ENCODE results near the gene FXYD5.
"Not testable (repeated sequence)": the region's sequence is repeated elsewhere in the genome, so short reads cannot be mapped to it uniquely, and the experiment has no call there.

FXYD5 gene

GRCh38 chr19:35140207-35140961 is 14.2 kb upstream of the FXYD5 start:
- DNase-seq, result no peak

GRCh38 chr19:35140962-35141836 is 13.3 kb upstream of the FXYD5 start:
- DNase-seq, result peak; percentile 98

DNA sequence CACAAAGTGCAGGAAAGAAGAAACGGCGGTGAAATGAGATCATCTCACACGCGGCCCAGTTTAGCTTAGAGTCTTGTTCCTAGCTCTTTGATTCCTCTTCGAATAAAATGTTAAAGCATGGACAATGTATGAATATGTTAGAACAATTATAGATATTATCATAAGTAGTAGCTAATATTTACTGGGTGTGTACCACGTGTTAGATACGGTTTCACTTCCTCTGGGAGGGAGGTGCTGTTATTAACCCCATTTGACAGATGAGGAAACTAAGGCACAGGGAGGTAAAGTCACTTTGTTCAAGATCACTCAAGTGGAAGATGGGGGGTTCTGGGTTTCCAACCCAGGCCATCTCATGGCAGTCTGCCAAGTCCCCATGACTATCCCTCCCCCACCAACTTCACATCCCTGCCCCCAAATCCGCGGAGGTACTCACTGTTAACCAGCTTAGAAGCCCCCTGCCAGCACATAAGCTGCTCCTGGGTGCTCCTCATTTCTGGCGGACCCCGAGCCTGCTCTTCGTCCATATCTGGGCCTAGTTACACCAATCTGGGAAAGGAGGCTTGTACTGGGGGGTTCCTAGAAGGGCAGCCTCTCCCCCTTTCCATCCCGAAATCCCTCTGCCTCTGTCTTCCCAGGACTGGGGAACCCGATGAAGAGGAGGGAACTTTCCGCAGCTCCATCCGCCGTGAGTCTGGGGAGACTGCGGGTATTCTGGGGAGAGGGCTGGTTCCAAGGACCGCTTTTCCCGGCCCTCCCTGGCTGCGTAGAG is 12.5 kb upstream of the FXYD5 start:
- DNase-seq, result no peak

DNA sequence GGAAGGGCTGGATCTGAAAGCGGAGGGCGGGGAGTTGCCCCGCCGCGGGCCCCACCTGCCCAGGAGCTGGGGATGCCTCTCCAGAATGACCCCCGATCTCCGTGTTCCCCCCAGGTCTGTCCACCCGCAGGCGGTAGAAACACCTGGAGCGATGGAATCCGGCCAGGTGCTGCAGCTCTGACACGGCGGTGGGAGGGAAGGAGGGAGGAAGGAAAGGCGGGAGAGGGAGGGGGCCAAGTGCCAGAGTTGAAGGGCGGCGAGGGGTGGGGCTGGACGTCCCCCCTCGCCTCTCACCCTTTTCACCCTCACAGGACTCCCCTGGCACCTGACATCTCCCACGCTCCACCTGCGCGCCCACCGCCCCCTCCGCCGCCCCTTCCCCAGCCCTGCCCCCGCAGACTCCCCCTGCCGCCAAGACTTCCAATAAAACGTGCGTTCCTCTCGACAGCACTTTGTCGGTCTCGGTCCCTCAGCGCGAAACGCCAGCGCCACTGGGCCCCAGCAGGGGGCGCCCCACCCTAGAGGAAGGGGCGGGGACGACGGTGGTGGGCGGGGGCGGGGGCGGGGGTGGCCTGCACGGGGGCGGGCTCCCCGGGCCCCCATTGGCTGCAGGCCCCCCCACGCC is 11.8 kb upstream of the FXYD5 start:
- peak; percentile 85 for DNase-seq

GRCh38 chr19:35143231-35143715 is 11.3 kb upstream of the FXYD5 start, which contains the start of gene FXYD7:
FXYD7 (plus strand) TSS chr19:35143255; CDS start chr19:35143334, 79 bp downstream.
- DNase-seq, result no peak

DNA sequence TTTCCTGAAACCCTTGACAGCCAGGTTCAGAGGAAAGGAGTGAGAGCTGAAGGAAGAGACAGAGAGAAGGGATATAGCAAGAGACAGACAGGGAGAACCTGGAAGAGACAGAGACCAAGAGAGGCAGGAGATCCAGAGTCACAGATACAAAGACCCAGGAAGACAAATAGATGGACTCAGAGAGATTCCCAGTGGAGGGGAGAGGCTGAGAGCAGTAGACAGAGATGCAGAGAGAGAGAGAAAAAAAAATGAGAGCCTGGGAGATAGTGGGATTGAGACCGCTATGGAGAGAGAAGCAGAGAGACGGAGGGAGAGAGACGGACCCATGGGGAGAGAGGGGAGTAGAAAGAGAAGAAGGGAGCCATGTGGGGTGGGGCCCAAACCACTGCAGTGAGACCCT is 10.7 kb upstream of the FXYD5 start:
- DNase-seq, result no peak

- no peak for DNase-seq
Measured at GRCh38 chr19:35144259-35144599, 10.3 kb upstream of the FXYD5 start.

GRCh38 chr19:35144600-35145436 is 9.7 kb upstream of the FXYD5 start:
- DNase-seq, result no peak

DNA sequence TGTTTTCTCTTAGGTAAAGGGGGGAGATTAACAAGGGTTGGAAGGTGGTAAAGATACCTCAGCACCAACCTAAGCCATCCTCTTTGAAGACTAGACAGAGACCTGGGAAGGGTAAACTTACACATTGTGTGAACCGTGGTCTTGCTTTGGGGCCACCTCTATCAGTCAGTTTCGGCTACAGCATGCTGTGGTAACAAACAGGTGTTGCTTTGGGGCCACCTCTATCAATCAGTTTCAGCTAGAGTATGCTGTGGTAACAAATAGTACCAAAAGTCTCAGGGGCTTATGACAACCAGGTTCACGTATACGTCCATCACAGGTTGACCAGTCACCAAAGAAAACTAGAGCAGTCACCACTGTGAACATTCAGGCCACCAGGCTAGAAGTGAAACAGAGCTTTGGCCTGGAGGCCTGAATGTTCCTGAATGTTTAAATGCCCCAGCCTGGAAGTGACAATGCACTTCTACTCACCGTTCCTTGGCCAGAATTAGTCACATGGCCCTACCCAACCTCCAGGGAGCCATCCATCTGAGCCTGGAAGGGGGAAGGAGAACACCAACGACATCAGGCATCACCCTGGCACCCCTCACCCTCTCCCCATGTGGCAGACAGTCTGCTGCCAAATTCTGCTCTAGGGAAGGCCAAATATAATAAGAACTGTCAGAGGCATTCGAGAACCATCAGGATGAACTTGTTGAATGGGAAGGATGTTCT is 7.6 kb upstream of the FXYD5 start:
- no peak for DNase-seq

- no peak for DNase-seq
Measured at GRCh38 chr19:35149463-35149862, 5.1 kb upstream of the FXYD5 start.

DNA sequence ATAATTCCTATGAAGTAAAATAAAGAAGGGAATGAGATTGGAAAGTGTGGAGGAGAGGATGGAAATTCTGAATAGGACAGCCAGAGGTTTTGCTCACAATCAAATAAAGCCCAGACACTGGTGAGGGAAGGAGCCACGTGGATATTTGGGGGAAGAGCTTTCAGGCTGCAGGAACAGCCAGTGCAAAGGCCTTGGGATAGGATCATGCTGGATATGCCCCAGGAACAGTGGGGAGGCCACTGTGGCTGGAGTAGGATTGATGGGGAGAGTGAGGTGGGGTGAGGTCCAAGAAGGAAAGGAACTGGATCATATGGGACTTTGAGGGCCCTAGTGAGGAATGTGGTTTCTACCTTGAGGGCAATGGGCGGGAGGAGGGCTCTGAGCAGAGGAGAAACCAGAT is 4.1 kb upstream of the FXYD5 start:
- DNase-seq, result no peak

- no peak for DNase-seq
Measured at GRCh38 chr19:35151273-35152065, 3.1 kb upstream of the FXYD5 start.

- not testable (repeated sequence) for DNase-seq
Measured at GRCh38 chr19:35153129-35153522, 1.4 kb upstream of the FXYD5 start.

- DNase-seq, result peak; percentile 83
Measured at GRCh38 chr19:35153701-35154524, 622 bp upstream of the FXYD5 start.

DNA sequence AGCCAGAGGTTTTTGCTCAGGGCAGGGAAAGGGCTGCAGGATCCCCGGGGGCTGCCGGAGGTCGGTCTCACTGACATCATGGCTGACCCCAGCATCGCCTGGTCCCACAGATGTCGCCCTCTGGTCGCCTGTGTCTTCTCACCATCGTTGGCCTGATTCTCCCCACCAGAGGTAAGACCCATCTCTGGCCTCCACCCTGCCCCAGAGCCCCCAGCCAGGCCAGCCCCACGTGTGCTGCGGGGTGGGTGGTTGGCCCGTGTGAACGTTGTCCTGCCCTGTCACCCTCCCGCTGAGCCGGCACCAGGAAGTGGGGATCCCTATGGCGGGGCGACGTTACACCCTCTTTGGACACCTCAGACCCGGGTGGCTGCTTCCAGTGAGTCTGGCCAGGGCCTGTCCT is 906 bp downstream of the FXYD5 start:
- peak; percentile 54 for DNase-seq

DNA sequence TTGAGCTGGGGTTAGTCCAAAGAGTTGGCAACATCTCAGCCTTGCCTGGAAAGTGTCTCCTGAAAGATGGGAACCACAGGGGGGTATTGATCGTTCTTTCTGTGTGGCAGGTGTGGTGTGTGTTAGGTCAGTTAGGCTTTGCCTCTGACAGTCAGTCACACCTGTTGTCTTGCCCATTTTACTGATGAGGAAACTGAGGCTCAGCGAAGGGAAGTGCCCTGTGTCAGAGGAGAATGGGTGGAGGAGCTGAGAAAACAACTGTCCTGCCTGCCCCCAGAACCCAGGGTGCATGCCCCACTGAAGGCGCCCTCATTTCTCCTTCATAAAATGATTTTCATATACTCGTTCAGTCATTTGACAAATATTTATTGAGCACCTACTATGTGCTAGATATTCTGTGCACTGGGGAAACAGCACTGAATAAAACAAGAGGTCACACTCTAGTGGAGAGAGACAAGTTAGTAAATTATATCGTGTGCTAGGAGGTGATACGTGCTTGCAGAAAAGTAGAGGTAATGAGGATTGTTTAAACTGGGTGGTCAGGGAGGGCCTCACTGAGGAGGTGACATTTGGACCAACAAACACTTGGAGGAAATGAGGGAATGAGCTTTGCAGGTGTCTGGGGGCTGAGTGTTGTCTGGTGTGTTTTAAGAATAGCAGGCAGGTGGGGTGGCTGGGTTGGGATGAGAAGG is 1.6 kb downstream of the FXYD5 start:
- no peak for DNase-seq

DNA sequence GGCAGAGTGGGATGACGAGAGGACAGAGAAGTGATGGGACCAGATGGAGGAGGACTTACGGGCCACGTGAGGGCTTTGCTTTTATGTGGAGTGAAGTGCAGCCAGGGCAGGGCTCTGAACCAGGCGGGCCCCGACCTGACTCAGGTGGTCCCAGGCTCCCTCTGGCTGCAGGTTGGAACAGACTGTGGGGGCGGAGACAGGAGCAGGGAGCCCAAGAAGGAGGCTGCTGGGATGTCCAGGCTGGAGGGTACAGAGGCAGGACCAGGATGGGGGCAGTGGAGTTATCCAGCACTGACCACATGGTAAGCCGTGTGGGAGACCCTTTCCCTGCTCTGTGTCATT is 2.1 kb downstream of the FXYD5 start:
- DNase-seq, result no peak

- DNase-seq, result no peak
Measured at GRCh38 chr19:35157431-35157830, 2.9 kb downstream of the FXYD5 start.

- no peak for DNase-seq
Measured at GRCh38 chr19:35159606-35160005, 5.1 kb downstream of the FXYD5 start.
